Measurements from ENCODE around the gene MCCD1. TPM values are rescaled to one million over a fixed set of nuclear protein-coding genes. Genes with fewer than 3 reads are reported as not detected.
"Not testable (repeated sequence)": the region's sequence is repeated elsewhere in the genome, so short reads cannot be mapped to it uniquely, and the experiment has no call there.

MCCD1 gene
- polyA plus RNA-seq: not detected
- long read RNA-seq, donor 1: 0 reads
- long read RNA-seq, donor 2, partial matches to known transcripts: 121 of 164 reads
- long read RNA-seq, donor 2, other reads (novel, unspliced or antisense): 43 of 164 reads
- long read RNA-seq, donor 3, partial matches to known transcripts: 355 of 411 reads
- long read RNA-seq, donor 3, other reads (novel, unspliced or antisense): 56 of 411 reads
- long read RNA-seq, donor 4: 0 reads
- long read RNA-seq, donor 5: 0 reads
- long read RNA-seq, donor 6, partial matches to known transcripts: 213 of 237 reads
- long read RNA-seq, donor 6, other reads (novel, unspliced or antisense): 24 of 237 reads
- long read RNA-seq, donor 7: 0 reads
- long read RNA-seq, donor 8: 0 reads
- long read RNA-seq, donor 9: 0 reads
- long read RNA-seq, donor 10: 0 reads

GRCh38 chr6:31528821-31529328 lies at the start of gene MCCD1:
TSS of gene MCCD1 (plus strand) at chr6:31528962. CDS start at chr6:31529015, 53 bp downstream.
- H3K4me3 ChIP-seq (ENCODE audit: low read depth in 1 of 3, low read length in 3 of 3): no peak within 1 kb of the TSS
- WGBS, 3 donors: 65 to 82% (median 81%) methylated on average over 7 of the region's 7 CpGs
- peaks cover 23 to 36% (median 27%) of the 10 kb centered on the region in 3 donors for H3K36me3 ChIP-seq (ENCODE audit: control insufficient read depth in 3 of 3, insufficient read depth in 2 of 3, low read depth in 1 of 3, low read length in 3 of 3)
- no peak for FAIRE-seq
- no peaks in the 10 kb centered on the region for H3K27me3 ChIP-seq (ENCODE audit: control insufficient read depth in 3 of 3, insufficient read depth in 3 of 3, low read length in 3 of 3)
- DNase-seq: no peak
- H3K4me1 ChIP-seq (ENCODE audit: control insufficient read depth in 3 of 3, insufficient read depth in 2 of 3, low read depth in 1 of 3, low read length in 2 of 3): peaks cover 0 to 7% (median 2%) of the 10 kb centered on the region in 3 donors
- H3K9me3 ChIP-seq (ENCODE audit: control insufficient read depth in 2 of 2, insufficient read depth in 1 of 2, low read depth in 1 of 2, low read length in 1 of 2): no peaks in the 10 kb centered on the region
- H3K27ac ChIP-seq (ENCODE audit: low read depth in 1 of 3, low read length in 2 of 3): no peak within 1 kb of the TSS

- peaks cover 0 to 35% (median 0%) of the 10 kb centered on the region in 3 donors for H3K27me3 ChIP-seq (ENCODE audit: control insufficient read depth in 3 of 3, insufficient read depth in 3 of 3, low read length in 3 of 3)
- FAIRE-seq (no peak), DNase-seq (no peak)
- H3K27ac ChIP-seq (ENCODE audit: low read depth in 1 of 3, low read length in 2 of 3): no peak overlapping the region
- no peak overlapping the region for H3K4me3 ChIP-seq (ENCODE audit: low read depth in 1 of 3, low read length in 3 of 3)
- H3K9me3 ChIP-seq (ENCODE audit: control insufficient read depth in 2 of 2, insufficient read depth in 1 of 2, low read depth in 1 of 2, low read length in 1 of 2): no peaks in the 10 kb centered on the region
- WGBS, 3 donors: 83 to 90% (median 88%) methylated on average over 5 of the region's 5 CpGs
- H3K4me1 ChIP-seq (ENCODE audit: control insufficient read depth in 3 of 3, insufficient read depth in 2 of 3, low read depth in 1 of 3, low read length in 2 of 3): peaks cover 0 to 2% (median 0%) of the 10 kb centered on the region in 3 donors
- no peaks in the 10 kb centered on the region for H3K36me3 ChIP-seq (ENCODE audit: control insufficient read depth in 3 of 3, insufficient read depth in 2 of 3, low read depth in 1 of 3, low read length in 3 of 3)
These were observed 49.4 kb upstream of the MCCD1 start for GRCh38 chr6:31479151-31479932.

GRCh38 chr6:31479933-31480535 lies 48.7 kb upstream of the MCCD1 start:
- WGBS, 3 donors: 14 to 61% (median 36%) methylated on average over 3 of the region's 3 CpGs
- no peak overlapping the region for H3K4me3 ChIP-seq (ENCODE audit: low read depth in 1 of 3, low read length in 3 of 3)
- DNase-seq: no peak
- no peaks in the 10 kb centered on the region for H3K9me3 ChIP-seq (ENCODE audit: control insufficient read depth in 2 of 2, insufficient read depth in 1 of 2, low read depth in 1 of 2, low read length in 1 of 2)
- H3K4me1 ChIP-seq (ENCODE audit: control insufficient read depth in 3 of 3, insufficient read depth in 2 of 3, low read depth in 1 of 3, low read length in 2 of 3): peaks cover 0 to 2% (median 0%) of the 10 kb centered on the region in 3 donors
- H3K27ac ChIP-seq (ENCODE audit: low read depth in 1 of 3, low read length in 2 of 3): no peak overlapping the region
- no peaks in the 10 kb centered on the region for H3K36me3 ChIP-seq (ENCODE audit: control insufficient read depth in 3 of 3, insufficient read depth in 2 of 3, low read depth in 1 of 3, low read length in 3 of 3)
- no peak for FAIRE-seq
- peaks cover 0 to 32% (median 0%) of the 10 kb centered on the region in 3 donors for H3K27me3 ChIP-seq (ENCODE audit: control insufficient read depth in 3 of 3, insufficient read depth in 3 of 3, low read length in 3 of 3)

GRCh38 chr6:31480574-31480973 lies 48.2 kb upstream of the MCCD1 start:
- WGBS, 3 donors: 76 to 89% (median 81%) methylated on average over 11 of the region's 11 CpGs
- Histone ChIP-seq H3K27ac (ENCODE audit: low read depth in 1 of 3, low read length in 2 of 3) (no peak overlapping the region), H3K36me3 (ENCODE audit: control insufficient read depth in 3 of 3, insufficient read depth in 2 of 3, low read depth in 1 of 3, low read length in 3 of 3) (no peaks in the 10 kb centered on the region)

GRCh38 chr6:31483392-31483791 lies 45.4 kb upstream of the MCCD1 start:
- Histone ChIP-seq H3K9me3 (ENCODE audit: control insufficient read depth in 2 of 2, insufficient read depth in 1 of 2, low read depth in 1 of 2, low read length in 1 of 2) (no peaks in the 10 kb centered on the region), H3K36me3 (ENCODE audit: control insufficient read depth in 3 of 3, insufficient read depth in 2 of 3, low read depth in 1 of 3, low read length in 3 of 3) (no peaks in the 10 kb centered on the region), H3K4me3 (ENCODE audit: low read depth in 1 of 3, low read length in 3 of 3) (no peak overlapping the region), H3K27me3 (ENCODE audit: control insufficient read depth in 3 of 3, insufficient read depth in 3 of 3, low read length in 3 of 3) (peaks cover 0 to 23% (median 0%) of the 10 kb centered on the region in 3 donors), H3K27ac (ENCODE audit: low read depth in 1 of 3, low read length in 2 of 3) (no peak overlapping the region), H3K4me1 (ENCODE audit: control insufficient read depth in 3 of 3, insufficient read depth in 2 of 3, low read depth in 1 of 3, low read length in 2 of 3) (no peaks in the 10 kb centered on the region)
- 44 to 84% (median 52%) methylated on average over 2 of the region's 2 CpGs for WGBS, 3 donors
- FAIRE-seq: no peak
- DNase-seq: no peak

More at GRCh38 chr6:31480574-31480973, 48.2 kb upstream of the MCCD1 start:
- H3K4me1 ChIP-seq (ENCODE audit: control insufficient read depth in 3 of 3, insufficient read depth in 2 of 3, low read depth in 1 of 3, low read length in 2 of 3): peaks cover 0 to 2% (median 0%) of the 10 kb centered on the region in 3 donors
- peaks cover 0 to 32% (median 0%) of the 10 kb centered on the region in 3 donors for H3K27me3 ChIP-seq (ENCODE audit: control insufficient read depth in 3 of 3, insufficient read depth in 3 of 3, low read length in 3 of 3)
- no peaks in the 10 kb centered on the region for H3K9me3 ChIP-seq (ENCODE audit: control insufficient read depth in 2 of 2, insufficient read depth in 1 of 2, low read depth in 1 of 2, low read length in 1 of 2)
- no peak overlapping the region for H3K4me3 ChIP-seq (ENCODE audit: low read depth in 1 of 3, low read length in 3 of 3)
- FAIRE-seq (no peak), DNase-seq (no peak)

GRCh38 chr6:31485055-31485454 lies 43.7 kb upstream of the MCCD1 start:
- no peak for FAIRE-seq
- no peaks in the 10 kb centered on the region for H3K9me3 ChIP-seq (ENCODE audit: control insufficient read depth in 2 of 2, insufficient read depth in 1 of 2, low read depth in 1 of 2, low read length in 1 of 2)
- 75 to 93% (median 90%) methylated on average over 1 of the region's 1 CpG for WGBS, 3 donors

GRCh38 chr6:31486065-31486837 lies 42.5 kb upstream of the MCCD1 start:
- not testable (repeated sequence) for H3K4me1 ChIP-seq (ENCODE audit: control insufficient read depth in 3 of 3, insufficient read depth in 2 of 3, low read depth in 1 of 3, low read length in 2 of 3); H3K4me3 ChIP-seq (ENCODE audit: low read depth in 1 of 3, low read length in 3 of 3); H3K27ac ChIP-seq (ENCODE audit: low read depth in 1 of 3, low read length in 2 of 3); DNase-seq; H3K36me3 ChIP-seq (ENCODE audit: control insufficient read depth in 3 of 3, insufficient read depth in 2 of 3, low read depth in 1 of 3, low read length in 3 of 3); H3K9me3 ChIP-seq (ENCODE audit: control insufficient read depth in 2 of 2, insufficient read depth in 1 of 2, low read depth in 1 of 2, low read length in 1 of 2); FAIRE-seq
- WGBS, 3 donors: no CpG with 5 or more reads among the region's 9 CpGs
- H3K27me3 ChIP-seq (ENCODE audit: control insufficient read depth in 3 of 3, insufficient read depth in 3 of 3, low read length in 3 of 3): peaks cover 0 to 13% (median 0%) of the 10 kb centered on the region in 3 donors

More at GRCh38 chr6:31485055-31485454, 43.7 kb upstream of the MCCD1 start:
- DNase-seq: no peak
- Histone ChIP-seq H3K27me3 (ENCODE audit: control insufficient read depth in 3 of 3, insufficient read depth in 3 of 3, low read length in 3 of 3) (peaks cover 0 to 17% (median 0%) of the 10 kb centered on the region in 3 donors), H3K27ac (ENCODE audit: low read depth in 1 of 3, low read length in 2 of 3) (no peak overlapping the region), H3K4me1 (ENCODE audit: control insufficient read depth in 3 of 3, insufficient read depth in 2 of 3, low read depth in 1 of 3, low read length in 2 of 3) (peaks cover 0 to 5% (median 0%) of the 10 kb centered on the region in 3 donors), H3K4me3 (ENCODE audit: low read depth in 1 of 3, low read length in 3 of 3) (no peak overlapping the region), H3K36me3 (ENCODE audit: control insufficient read depth in 3 of 3, insufficient read depth in 2 of 3, low read depth in 1 of 3, low read length in 3 of 3) (no peaks in the 10 kb centered on the region)

All from small intestine (tissue), 16 donors.